ENCODE results near the gene PDE4D.

DNA sequence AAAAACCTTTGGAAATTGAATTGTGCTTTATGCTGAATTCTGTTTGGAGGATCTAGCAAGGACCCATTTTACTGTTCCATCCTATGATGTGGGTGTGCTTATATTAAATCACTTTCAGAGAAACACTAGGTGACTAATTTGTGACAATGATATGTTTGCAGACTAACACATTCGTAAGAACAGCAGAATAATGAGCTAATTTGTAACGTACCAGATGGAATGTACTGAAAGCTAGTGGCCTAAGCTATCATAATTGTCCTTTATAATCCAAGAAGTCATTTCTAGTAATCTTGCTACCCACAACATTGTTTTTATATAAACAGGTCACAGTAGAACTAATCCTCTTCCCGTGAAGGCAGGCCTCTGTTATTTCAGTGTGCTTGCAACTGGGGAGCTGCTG lies 292.5 kb downstream of the PDE4D start:
- TF ChIP-seq, protein P1, sequence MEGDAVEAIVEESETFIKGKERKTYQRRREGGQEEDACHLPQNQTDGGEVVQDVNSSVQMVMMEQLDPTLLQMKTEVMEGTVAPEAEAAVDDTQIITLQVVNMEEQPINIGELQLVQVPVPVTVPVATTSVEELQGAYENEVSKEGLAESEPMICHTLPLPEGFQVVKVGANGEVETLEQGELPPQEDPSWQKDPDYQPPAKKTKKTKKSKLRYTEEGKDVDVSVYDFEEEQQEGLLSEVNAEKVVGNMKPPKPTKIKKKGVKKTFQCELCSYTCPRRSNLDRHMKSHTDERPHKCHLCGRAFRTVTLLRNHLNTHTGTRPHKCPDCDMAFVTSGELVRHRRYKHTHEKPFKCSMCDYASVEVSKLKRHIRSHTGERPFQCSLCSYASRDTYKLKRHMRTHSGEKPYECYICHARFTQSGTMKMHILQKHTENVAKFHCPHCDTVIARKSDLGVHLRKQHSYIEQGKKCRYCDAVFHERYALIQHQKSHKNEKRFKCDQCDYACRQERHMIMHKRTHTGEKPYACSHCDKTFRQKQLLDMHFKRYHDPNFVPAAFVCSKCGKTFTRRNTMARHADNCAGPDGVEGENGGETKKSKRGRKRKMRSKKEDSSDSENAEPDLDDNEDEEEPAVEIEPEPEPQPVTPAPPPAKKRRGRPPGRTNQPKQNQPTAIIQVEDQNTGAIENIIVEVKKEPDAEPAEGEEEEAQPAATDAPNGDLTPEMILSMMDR (IDR thresholded peaks at IDR 0.05): no peak
- TF ChIP-seq POLR2A (IDR thresholded peaks at IDR 0.05): no peak

Measured in tibial nerve (tissue), 3 donors.